BLaER1 treated with 17β-estradiol and CSF1 and Interleukin-3, amounts not matched to agents 10 nM and 100 nM (cell line): Measurements from ENCODE around the gene DLGAP1.
A peak's percentile ranks its signal among the peaks of the same experiment; 100 is the strongest.

Experiments
- H3K27ac ChIP-seq, 11 experiments: shearing (Covaris generic); formaldehyde crosslinking; 2 replicates each; pipeline ENCODE4 v1.8.1; 2022
- H3K27me3 ChIP-seq, 11 experiments: shearing (Covaris generic); formaldehyde crosslinking; 2 replicates each; pipeline ENCODE4 v1.8.1; 2022
- H3K36me3 ChIP-seq, 11 experiments: shearing (Covaris generic); formaldehyde crosslinking; 2 replicates each; pipeline ENCODE4 v1.8.1; 2022
- H3K4me1 ChIP-seq, 10 experiments: shearing (Covaris generic); formaldehyde crosslinking; 2 replicates each; pipeline ENCODE4 v1.8.1; 2022
- H3K4me2 ChIP-seq, 11 experiments: shearing (Covaris generic); formaldehyde crosslinking; 2 replicates each; pipeline ENCODE4 v1.8.1; 2022
- H3K4me3 ChIP-seq, 10 experiments: shearing (Covaris generic); formaldehyde crosslinking; 2 replicates each; pipeline ENCODE4 v1.8.1; 2022
- H3K9ac ChIP-seq, 11 experiments: shearing (Covaris generic); formaldehyde crosslinking; 2 replicates each; pipeline ENCODE4 v1.8.1; 2022
- H3K9me3 ChIP-seq, 11 experiments: shearing (Covaris generic); formaldehyde crosslinking; replicated peaks in 1 of 11; 2 replicates each; pipeline ENCODE4 v1.8.1; 2022
- H4K20me1 ChIP-seq, 11 experiments: shearing (Covaris generic); formaldehyde crosslinking; 2 replicates each; pipeline ENCODE4 v1.8.1; 2022
- Cebpa-rat ChIP-seq, 11 experiments: shearing (Covaris generic); IDR thresholded peaks; 2 replicates each; pipeline ENCODE4 v1.8.1; 2022

DLGAP1 gene

DNA sequence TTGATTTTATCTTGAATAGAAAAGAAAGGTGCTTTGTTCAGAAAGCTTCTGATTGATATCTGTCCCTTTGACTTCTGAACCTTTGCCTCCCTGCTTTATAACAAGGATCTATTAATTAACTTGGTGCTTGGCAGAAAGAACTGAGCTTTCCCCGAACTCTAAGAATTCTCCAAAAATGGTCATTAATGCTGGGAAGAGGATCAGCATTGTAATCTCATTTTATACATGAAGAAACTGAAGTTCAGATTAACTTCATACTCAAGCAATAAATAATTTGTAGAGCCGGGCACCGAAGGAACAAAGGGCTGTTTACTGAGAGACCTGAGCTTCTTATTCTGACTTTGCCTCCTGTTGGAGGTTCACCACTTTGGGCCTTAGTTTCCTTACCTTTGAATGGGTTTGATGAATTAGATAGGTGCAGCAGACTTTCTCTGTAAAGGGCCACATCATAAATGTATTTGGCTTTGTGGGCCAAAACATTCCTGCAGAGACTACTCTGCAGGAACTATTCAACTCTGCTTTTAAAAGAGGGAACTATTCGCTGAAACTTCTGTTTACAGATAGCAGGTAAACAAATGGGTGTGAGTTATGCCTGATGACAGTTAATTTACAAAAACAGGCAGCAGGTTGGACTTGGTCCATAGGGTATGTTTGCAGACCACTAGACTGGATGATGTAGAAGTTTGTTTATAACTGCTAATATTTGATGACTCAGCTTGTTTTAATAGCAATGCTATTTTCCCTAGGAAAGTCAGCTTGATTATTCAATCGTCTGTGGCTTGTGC, 732.3 kb downstream of the DLGAP1 start:
- no peak for TF ChIP-seq Cebpa-rat (IDR thresholded peaks at IDR 0.05)
- Histone ChIP-seq H3K4me1 (peaks cover 0 to 56% (median 1%) of the 10 kb centered on the region in 10 experiments; a peak in 8 of 20 replicates), H3K27me3 (no peaks in the 10 kb centered on the region), H3K9me3 (no peaks in the 10 kb centered on the region), H4K20me1 (no peaks in the 10 kb centered on the region), H3K27ac (no peak overlapping the region), H3K4me3 (no peak overlapping the region), H3K4me2 (peak overlapping the region in 4 of 11 experiments; percentile 19 to 72 (median 58); a peak in 7 of 22 replicates), H3K9ac (no peak overlapping the region; a peak in 1 of 22 replicates), H3K36me3 (no peaks in the 10 kb centered on the region)

DNA sequence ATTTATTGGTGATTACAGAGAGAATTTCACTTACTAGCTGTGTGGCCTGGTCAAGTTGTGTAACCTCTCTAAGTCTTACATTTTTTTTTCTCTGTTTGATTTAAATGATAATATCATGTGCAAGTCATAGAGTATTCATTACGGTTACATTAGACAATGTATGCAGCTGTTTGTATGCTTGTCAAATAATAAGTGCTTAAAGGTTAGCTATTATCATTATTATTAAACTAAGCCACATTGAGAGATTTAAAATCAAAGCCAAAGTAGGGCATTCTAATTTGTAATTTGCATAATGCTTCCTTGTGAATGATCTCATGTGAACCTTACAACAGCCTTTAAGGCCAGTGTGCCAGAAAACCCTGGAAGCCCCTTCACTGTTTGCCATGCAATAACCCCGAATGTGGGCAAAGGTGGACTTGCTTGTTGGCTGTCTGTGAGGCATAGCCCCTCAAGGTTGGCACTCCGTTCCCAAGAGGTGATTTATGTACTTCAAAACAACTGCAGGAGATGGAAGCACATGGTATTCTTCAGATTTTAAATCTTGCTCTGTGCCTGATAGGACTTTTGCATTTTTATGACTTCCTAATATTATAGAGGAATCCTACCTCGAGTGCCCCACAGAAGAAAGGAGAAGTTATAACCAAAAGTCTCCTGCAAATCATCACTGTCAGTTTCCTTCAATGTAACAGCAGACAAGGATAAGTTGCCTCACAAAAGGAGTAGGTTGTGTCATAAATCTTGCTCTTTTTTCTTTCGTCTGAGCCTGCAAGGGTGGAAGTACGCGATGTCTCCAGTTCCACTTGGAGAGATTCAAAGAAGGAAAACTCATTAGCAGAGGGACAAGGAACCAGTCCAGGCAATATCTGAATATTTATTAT, 733.1 kb downstream of the DLGAP1 start:
- H3K4me3 ChIP-seq = no peak overlapping the region
- no peak overlapping the region; a peak in 1 of 22 replicates for H3K9ac ChIP-seq
- no peaks in the 10 kb centered on the region for H4K20me1 ChIP-seq
- H3K4me1 ChIP-seq = peaks cover 0 to 65% (median 3%) of the 10 kb centered on the region in 10 experiments; a peak in 8 of 20 replicates
- H3K27ac ChIP-seq = no peak overlapping the region
- peak overlapping the region in 4 of 11 experiments; percentile 19 to 72 (median 58); a peak in 7 of 22 replicates for H3K4me2 ChIP-seq
- no peak for TF ChIP-seq Cebpa-rat (IDR thresholded peaks at IDR 0.05)
- H3K36me3 ChIP-seq = no peaks in the 10 kb centered on the region
- H3K9me3 ChIP-seq = no peaks in the 10 kb centered on the region
- H3K27me3 ChIP-seq = no peaks in the 10 kb centered on the region

DNA sequence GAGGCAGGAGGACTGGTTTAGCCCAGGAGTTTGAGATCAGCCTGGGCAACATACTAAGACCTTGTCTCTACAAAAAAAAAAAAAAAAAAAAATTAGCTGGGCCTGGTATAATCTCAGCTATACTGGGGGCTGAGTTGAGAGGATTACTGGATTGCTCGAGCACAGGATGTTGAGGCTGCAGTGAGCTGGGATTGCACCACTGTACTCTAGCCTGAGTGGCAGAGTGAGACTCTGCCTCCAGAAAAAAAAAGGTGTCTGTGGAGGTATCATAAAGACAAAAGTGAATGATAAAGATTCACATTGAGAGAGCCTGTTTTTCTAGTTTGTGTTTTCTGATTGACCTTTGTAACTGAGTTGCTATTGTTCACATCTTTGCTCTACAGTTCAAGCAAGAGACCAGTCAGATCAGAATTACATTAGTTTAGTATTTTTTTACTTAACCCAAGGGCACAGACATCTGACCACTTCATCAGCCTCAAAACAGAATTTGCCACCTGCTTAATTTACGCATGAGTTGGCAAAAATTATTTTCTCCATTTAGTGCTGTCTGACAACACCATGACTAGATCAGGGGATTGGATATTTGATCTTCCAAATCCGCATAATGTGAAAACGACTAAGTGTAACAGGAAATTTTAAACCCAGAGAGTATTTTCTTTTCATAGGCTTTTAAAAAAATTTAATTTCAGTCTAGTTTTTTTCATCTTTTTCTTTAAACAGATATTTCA, 734.1 kb downstream of the DLGAP1 start:
- TF ChIP-seq Cebpa-rat (IDR thresholded peaks at IDR 0.05) = no peak
- Histone ChIP-seq H4K20me1 (no peaks in the 10 kb centered on the region), H3K4me1 (peaks cover 0 to 56% (median 4%) of the 10 kb centered on the region in 10 experiments; a peak in 12 of 20 replicates), H3K9ac (no peak overlapping the region), H3K9me3 (no peaks in the 10 kb centered on the region), H3K4me2 (no peak overlapping the region), H3K36me3 (no peaks in the 10 kb centered on the region), H3K27ac (no peak overlapping the region), H3K27me3 (no peaks in the 10 kb centered on the region), H3K4me3 (no peak overlapping the region)

DNA sequence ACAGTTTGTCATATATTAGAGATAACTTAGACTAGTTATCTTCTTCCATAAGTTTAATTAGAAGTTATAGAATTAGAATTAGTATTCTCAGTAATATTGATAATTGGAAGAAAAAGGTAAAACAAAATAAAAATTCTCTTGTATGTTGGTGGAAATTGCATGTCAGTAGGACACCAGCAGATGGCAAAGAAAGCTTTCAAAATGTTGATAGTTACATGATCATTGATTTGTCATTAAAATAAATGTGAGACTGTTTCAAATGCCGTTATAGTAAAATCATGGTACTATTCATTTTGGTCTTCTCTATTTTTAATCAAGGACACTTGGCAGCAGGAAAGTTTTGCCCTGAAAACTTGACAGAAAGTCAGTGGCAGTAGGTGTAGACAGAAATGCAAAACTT, 734.9 kb downstream of the DLGAP1 start:
- H3K4me3 ChIP-seq = no peak overlapping the region
- no peaks in the 10 kb centered on the region for H3K9me3 ChIP-seq
- H3K36me3 ChIP-seq = no peaks in the 10 kb centered on the region
- peaks cover 0 to 47% (median 7%) of the 10 kb centered on the region in 10 experiments; a peak in 12 of 20 replicates for H3K4me1 ChIP-seq
- no peak for TF ChIP-seq Cebpa-rat (IDR thresholded peaks at IDR 0.05)
- no peak overlapping the region for H3K9ac ChIP-seq
- no peaks in the 10 kb centered on the region for H4K20me1 ChIP-seq
- no peaks in the 10 kb centered on the region for H3K27me3 ChIP-seq
- no peak overlapping the region for H3K27ac ChIP-seq
- H3K4me2 ChIP-seq = no peak overlapping the region

DNA sequence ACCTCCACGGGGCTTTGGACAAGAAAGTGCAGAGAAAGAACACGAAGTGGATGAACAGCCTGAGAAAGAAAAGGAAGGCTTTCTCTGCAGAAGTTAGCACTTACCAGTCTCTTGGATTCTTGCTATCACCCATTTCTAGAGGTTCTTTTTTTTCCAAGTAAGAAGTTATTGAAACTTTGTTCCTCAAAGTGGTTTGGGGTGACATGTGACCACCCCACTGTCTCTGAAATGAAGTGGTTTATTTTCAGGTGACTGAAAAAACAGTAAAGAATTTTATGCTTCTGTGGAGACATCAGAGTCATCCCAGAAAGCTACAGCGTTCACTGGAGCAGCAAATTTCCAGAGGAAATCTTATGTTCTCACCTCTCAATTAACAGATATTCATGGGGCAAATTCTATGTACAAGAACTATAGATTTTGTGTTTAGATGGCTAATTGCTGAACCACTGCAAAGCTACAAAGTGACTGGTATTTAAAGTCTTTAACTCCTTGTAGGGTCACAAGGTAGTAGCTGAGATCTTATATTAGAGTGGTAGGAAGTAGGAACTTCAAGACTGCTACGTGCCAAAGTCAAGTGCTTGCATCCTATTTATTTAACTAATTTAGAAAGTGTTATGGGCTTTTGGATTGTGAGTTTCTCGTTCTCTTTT, 737.6 kb downstream of the DLGAP1 start:
- no peaks in the 10 kb centered on the region for H3K27me3 ChIP-seq
- H4K20me1 ChIP-seq = no peaks in the 10 kb centered on the region
- no peaks in the 10 kb centered on the region for H3K9me3 ChIP-seq
- H3K4me3 ChIP-seq = no peak overlapping the region
- peak overlapping the region in 2 of 11 experiments; percentile 31 to 50; a peak in 4 of 22 replicates for H3K4me2 ChIP-seq
- no peak for TF ChIP-seq Cebpa-rat (IDR thresholded peaks at IDR 0.05)
- no peak overlapping the region for H3K27ac ChIP-seq
- peaks cover 0 to 33% (median 7%) of the 10 kb centered on the region in 10 experiments; a peak in 12 of 20 replicates for H3K4me1 ChIP-seq
- H3K9ac ChIP-seq = no peak overlapping the region
- no peaks in the 10 kb centered on the region for H3K36me3 ChIP-seq

DNA sequence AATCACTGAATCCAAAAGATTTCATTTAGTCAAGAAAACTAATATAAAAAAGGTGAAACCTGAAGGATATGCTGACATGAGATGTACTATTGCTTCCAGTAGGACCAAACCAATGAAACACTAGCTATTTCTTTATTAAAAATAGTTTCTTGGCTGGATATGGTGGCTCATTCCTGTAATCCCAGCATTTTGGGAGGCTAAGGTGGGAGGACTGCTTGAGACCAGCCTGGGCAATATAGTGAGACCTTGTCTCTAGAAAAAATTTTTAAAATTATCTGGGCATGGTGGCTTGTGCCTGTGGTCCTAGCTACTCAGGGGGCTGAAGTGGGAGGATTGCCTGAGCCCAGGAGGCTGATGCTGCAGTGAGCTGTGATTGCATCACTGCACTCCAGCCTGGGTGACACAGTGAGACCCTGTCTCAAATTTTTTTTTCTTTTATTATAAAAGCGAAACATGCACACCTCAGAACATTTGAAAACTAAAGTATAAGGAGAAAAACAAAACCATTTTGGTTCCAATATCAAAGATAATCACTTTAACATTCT, 738.9 kb downstream of the DLGAP1 start:
- Histone ChIP-seq H4K20me1 (no peaks in the 10 kb centered on the region), H3K9me3 (no peaks in the 10 kb centered on the region), H3K9ac (no peak overlapping the region), H3K4me2 (peak overlapping the region in 3 of 11 experiments; percentile 5 to 24 (median 11); a peak in 4 of 22 replicates), H3K36me3 (no peaks in the 10 kb centered on the region), H3K27ac (no peak overlapping the region), H3K4me3 (no peak overlapping the region), H3K4me1 (peaks cover 0 to 38% (median 6%) of the 10 kb centered on the region in 10 experiments; a peak in 12 of 20 replicates), H3K27me3 (no peaks in the 10 kb centered on the region)
- TF ChIP-seq Cebpa-rat (IDR thresholded peaks at IDR 0.05) = no peak

DNA sequence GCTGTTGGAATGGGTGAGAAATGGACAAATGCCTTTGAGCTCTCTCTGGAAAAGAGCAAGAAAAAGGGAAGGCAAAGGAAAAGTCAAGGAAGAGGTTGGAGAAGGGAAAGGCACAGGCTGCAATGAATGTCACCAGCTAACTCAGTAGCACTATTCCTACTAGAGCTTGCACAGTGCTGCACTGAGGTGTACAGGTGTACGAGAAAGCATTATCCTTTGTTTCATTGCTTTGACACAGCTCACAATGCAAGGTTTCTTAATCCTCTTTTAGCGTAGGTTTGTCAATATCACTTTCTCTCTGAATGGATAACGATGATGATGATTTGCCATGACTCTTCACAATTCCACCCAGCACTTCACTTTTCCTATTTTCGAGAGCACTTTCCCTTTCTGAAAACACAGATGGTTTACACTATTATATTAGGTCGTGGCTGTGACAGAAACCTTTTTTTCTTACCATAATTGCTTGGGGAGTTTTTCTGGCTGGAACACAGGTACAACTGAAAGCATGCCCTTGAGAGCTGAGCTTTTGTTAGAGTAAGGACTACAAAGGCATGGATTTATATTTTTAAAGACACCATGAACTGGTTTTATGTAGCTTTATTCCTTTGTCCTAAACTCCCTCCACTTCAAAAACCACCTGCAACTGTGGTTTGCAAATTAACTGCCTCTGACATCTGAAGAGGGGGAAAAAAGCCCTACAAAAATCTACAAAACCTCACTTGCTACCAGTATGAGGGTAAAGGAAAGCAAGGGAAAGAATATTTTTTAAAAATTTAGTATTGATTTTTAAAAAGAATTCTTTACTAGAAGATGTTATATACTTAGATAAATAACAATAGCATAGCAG, 739.7 kb downstream of the DLGAP1 start:
- H3K4me1 ChIP-seq = peaks cover 0 to 45% (median 10%) of the 10 kb centered on the region in 10 experiments; a peak in 13 of 20 replicates

More for the DNA sequence above, 739.7 kb downstream of the DLGAP1 start:
- Histone ChIP-seq H3K9ac (no peak overlapping the region), H3K36me3 (no peaks in the 10 kb centered on the region), H3K27me3 (no peaks in the 10 kb centered on the region), H3K27ac (no peak overlapping the region), H3K9me3 (no peaks in the 10 kb centered on the region), H4K20me1 (no peaks in the 10 kb centered on the region), H3K4me3 (no peak overlapping the region), H3K4me2 (peak overlapping the region in 4 of 11 experiments; percentile 5 to 24 (median 10); a peak in 4 of 22 replicates)
- no peak for TF ChIP-seq Cebpa-rat (IDR thresholded peaks at IDR 0.05)
